CD4-positive, alpha-beta T cell treated with Interleukin-6 for 4 hours (primary cell): ENCODE measurements around the gene VSIG10L.
A peak's percentile ranks its signal among the peaks of the same experiment; 100 is the strongest.

ENCODE experiments used
- DNase-seq: peaks from one replicate; pipeline ENCODE4 v3.0.0-alpha.2; 2020; ENCODE audit warnings: mixed read lengths

Gene VSIG10L

DNA sequence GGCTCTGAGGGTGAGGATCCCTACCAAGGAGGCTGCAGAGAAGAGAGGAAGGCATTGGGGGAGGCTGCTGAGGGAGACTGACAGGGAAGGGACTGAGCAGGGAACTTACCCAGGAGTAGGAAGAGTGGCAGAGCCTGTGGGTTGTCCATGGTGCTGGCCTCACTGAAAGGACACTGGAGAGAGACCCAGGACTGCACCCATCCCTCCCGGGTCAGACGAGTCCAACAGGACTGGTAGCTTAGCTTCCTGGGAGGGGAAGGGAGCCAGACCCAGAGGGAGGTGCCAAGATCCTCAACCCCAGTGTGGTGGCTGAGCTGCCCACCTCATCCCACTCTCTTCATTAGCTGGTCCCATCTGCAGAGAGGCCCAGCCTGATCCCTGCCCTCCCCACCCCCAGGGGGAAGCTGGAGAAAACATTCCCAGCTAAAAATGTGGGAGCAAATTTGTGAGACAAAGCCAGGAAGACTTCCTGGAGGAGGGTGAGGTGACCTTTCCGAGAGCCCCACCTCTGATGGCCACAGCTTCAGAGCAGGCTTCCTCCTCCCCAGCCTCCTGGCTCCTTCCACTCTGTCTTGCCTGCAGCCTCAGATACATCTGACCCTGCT is at the start of gene VSIG10L:
TSS of gene VSIG10L (minus strand) at position 164 of the 605 bp plus-strand sequence. CDS start at position 149, 15 bp downstream.
- no peak for DNase-seq

DNA sequence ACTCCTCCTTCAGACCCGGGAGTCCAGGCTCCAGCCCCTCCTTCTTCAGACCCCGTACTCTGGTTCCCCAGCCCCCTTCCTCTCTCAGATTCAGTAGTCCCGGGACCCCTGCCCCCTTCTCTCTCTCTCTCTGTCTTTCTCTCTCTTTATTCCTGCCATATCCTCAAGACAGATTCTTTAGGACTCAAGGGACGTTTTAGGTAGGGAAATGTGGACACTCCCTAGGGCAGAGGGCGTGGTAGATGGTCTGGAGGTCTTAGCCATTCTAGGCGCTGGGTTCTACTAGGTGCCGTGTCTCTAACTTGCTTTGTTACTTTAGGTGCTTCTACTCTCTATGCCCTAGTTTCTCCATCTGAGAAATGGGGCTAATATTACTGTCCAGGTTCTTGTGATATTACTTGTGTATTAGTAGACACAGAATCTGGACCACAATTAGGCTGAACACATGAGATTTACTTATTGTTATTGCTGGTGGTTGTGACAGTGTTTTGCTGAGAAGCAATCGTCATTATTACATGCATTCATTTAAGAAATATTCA is 49.2 kb upstream of the VSIG10L start:
- DNase-seq: no peak

DNA sequence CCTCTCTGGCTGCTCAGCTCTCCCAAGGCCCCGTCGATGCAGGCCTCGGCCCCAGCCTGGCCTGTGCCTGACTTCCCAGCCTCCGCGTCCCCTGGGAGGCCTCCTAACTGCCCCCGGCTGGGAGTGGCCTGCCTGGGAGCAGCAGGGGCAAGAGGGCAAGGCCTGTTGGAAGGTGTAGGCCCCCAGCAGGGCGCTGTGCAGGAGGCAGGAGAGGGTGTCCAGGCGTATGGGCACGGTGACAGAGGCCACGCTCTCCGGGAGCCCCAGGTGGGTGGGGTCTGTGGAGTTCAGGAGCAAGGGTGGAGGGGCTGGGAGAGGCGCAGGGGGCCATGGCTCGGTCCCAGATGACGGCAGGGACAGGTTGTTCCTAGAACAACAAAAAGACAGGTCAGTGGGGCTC is 47.2 kb upstream of the VSIG10L start:
- DNase-seq: no peak

DNA sequence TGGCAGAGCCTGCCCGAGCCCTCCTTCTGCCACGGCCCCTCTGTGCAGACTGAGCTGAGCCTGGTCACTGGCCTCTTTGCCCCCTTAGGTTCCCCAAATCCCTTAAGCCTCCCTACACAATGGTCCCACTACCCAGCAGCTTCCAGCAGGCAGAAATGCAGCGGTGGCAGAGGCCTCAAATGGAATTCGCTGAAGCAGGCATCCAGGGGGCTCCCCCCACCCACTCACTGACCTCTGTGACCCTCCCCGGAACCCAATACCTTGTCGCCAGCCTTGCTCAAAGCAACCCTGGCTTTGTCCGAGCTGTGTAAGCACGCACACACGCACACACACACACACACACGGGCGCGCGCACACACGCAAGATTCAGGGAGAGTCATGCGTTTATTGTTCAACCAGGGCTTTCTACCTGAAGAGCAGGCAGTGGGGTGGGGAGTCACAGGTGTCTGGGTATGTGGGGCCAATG is 46.0 kb upstream of the VSIG10L start, which contains the start of gene LIM2:
TSS of gene LIM2 (minus strand) at position 51 of the 466 bp plus-strand sequence. CDS start 531 bp downstream, outside the sequence.
- no peak for DNase-seq

DNA sequence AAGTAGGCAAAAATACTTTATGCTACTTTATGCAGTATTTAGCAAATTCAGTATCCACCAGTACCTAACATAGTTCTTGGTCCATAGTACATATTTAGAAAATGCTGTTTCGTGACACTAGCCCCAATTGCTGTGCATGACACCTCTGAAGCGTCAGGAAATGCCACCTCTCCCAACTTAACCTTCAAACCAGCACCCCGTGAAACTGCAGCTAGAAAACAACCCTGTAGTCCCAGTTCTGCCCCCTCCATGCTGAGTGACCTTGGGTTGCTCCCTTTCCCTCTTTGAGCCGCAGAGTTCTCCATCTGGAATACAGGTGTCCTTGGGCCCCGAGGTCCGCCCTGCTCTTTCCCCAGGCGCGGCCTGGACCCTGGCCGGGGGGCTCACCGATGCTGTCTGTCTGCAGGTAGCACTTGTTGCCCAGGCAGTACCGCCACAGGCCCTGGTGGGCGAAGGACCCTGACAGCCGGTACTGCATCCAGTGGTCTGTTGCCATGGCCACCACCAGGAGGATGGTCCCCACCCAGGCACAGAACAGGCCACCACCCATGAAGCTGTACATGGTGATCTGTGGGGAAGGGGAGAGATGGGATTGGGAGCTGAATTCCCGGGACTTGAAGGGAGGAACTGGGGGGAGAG is 45.1 kb upstream of the VSIG10L start:
- no peak for DNase-seq

DNA sequence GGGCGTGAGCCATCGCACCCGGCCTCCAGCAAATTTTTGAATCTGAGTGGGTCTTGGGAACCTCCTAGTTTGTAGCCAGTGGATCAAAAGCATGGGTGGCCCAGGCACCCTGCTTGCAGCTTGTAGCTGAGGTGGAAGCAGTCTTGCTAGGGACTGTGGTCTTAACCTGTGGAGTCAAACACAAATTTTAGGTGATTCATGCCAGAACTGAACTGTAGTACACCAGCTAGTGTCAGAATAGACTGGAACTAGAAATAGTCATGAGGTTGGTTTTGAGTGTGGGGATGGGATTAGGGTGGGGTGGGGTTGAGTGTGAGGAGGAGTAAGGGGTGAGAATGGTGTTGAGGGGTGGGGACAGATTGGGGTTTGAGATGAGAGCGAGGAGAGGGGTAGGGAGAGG is 40.1 kb upstream of the VSIG10L start:
- no peak for DNase-seq

DNA sequence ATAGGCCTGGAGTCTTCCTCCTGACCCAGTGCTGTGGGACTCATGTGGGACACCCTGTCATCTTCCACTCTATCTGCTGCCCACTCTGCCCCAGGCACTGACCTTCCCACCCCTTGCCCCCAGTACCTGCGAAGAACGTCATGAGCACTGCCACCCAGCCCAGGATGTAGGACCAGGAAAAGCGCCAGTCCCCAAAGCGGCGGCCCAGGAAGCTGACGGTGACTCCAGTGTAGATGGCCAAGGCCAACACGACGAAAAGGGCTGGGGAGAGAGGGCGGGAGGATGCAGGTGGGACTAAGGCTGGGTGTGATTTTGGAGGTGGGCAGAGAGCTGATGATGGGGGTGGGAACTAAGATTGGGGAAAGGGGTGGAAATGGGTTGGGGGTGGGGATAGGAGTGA is 38.4 kb upstream of the VSIG10L start:
- DNase-seq: no peak

DNA sequence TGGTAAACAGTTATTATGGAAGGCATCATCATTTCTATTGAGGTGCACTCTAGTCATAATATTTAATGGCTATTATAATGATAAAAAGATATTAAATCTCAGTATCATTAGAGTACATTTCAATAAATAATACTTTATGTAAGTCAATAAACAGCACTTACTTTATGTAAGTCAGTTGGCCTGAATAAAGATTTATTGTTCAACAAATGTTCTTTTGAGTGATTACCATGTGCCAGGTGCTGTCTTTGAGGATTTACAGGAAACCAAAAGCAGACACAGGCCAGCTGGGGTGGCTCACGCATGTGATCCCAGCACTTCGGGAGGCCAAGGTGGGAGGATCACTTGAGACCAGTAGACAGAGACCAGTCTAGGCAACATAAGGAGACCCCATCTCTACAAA is 35.5 kb upstream of the VSIG10L start:
- DNase-seq: no peak

DNA sequence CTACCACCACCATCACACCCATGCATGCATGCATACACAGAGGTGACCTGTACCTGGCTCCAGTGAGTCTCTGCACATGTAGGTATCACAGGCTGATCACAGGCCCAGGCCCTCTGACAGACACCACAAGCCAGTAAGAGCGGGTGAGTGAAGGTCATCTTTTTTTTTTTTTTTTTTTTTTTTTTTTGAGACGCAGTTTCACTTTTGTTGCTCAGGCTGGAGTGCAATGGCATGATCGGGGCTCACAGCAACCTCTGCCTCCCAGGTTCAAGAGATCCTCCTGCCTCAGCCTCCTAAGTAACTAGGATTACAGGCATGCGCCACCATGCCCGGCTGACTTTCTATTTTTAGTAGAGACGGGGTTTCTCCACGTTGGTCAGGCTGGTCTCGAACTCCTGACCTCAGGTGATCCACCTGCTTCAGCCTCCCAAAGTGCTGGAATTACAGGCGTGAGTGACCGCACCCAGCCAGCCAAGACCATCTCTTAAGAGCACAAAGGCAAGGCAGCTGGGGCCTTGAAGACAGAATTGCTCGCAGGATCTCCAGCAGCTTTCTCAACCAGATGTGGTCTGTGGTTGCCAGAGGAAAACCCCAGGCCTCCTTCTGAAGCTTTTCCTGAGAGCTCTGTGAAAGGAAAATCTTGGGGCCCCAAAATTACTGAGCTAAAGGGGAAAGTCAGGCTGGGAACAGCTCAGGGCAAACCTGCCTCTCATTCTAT is 33.7 kb upstream of the VSIG10L start:
- peak; percentile 37 for DNase-seq

DNA sequence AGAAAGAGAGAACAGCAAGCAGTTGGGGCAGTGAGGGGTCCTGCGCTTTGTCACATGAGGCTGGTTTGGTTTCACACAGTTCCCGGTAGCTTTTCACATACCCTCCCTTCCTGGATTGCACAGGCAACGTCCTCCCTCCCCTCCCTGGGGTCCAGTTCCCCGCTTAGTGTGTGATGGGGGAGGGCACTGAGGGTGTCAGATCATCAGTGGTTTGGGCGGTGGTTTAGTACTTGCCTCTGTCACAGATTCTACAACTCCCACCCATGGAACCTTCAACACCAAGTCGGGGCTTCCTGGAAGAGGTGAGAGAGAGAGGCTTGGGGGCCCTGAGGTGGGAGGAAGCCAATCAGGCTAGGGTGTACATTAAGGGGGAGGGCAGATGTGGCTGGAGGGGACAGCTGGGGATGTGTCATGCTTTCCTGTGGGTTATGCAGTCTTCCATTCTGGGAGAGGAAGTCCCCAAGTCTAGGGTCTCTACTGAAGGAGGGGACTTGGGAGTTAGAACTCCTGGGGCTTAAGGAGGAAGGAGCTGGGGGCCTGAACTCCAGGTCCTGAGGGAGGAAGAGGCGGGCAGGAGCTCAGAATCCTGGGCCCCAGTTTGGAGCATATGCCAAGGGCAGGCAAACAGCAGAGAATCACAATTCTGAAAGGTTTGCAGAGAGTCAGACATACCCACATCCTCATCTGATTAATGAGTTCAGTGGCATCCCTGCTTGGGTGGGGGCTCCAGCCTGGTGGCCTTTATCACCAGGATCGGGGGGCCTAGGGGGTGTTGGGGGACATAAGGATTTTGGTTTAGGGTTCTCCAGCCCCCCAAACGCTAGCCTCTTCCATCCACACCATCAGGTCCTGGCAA is 30.9 kb upstream of the VSIG10L start, which contains the start of gene NKG7:
TSS of gene NKG7 (minus strand) at position 6 of the 856 bp plus-strand sequence. CDS start 119 bp downstream, outside the sequence.
- DNase-seq: peak; percentile 72

DNA sequence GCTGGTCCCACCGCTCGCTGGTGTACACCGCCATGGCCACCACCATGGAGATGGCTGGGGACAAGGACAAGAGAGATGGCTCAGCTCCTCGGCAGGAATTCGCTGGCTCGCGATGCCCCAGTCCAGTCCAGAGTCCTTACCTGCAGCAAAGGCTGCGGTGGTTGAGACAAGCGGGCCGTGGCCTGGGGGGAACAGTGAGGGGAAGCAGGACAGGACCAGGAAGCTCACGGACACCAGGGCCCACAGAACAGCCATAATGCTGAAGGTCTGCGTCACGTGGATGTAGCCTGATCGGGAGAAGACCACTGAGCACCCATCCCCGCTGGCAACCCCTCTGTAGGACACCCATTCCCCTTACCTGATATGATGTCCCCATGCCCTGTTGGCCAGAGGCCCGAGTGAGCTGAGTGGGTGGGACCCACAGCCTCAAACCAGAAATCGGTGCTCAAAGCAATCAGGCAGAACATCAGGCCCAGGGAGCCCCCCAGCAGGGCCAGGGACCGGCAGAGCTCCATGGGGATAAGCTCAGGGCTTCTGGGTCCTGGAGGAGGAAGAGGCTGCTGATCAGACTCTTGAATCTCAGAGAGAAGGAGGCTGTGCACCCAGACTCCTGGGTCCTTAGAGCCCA is 30.2 kb upstream of the VSIG10L start:
- no peak for DNase-seq

DNA sequence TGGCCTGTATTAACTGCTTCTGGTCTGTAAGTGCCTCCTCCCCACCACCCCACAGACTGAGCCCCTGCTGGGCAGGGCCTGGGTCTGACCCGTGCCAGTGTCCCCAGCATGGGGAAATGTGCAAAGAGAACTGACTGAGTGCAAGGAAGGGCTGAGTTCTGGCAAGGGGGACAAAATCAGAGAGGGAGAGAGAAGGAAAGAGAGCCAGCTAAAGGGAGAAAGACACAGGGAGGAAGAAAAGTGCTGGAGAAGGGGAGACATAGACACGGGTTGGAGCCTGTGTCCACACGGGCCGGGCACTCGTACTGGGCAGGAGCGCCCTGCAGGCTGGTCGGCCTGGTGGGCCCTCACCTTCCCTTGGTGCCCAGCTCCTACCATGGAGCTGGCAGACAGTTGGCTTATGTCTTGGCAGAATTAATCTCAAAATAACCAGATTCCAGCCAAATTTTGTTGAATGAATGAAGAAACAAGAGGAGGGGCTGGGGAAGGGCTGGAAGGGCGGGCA is 29.3 kb upstream of the VSIG10L start:
- DNase-seq: no peak

DNA sequence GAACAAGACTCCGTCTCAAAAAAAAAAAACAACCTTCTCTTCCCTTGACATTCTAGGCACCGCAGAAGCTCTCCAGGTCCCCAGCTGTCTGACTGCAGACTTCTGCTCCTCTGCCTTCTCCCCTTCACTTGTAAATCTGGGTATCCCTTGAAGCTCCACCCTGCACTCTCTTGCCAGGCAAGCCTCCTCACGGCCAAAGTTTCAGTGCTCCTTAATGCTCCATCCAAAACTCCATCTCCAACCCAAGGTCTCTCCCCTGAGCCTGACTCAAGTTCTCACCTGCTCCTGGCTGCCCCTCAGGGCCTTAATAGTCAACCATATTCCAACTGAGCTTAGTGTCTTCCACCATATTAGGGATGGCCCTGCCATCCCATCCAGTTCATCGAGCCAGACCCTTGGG is 28.3 kb upstream of the VSIG10L start:
- DNase-seq: no peak

DNA sequence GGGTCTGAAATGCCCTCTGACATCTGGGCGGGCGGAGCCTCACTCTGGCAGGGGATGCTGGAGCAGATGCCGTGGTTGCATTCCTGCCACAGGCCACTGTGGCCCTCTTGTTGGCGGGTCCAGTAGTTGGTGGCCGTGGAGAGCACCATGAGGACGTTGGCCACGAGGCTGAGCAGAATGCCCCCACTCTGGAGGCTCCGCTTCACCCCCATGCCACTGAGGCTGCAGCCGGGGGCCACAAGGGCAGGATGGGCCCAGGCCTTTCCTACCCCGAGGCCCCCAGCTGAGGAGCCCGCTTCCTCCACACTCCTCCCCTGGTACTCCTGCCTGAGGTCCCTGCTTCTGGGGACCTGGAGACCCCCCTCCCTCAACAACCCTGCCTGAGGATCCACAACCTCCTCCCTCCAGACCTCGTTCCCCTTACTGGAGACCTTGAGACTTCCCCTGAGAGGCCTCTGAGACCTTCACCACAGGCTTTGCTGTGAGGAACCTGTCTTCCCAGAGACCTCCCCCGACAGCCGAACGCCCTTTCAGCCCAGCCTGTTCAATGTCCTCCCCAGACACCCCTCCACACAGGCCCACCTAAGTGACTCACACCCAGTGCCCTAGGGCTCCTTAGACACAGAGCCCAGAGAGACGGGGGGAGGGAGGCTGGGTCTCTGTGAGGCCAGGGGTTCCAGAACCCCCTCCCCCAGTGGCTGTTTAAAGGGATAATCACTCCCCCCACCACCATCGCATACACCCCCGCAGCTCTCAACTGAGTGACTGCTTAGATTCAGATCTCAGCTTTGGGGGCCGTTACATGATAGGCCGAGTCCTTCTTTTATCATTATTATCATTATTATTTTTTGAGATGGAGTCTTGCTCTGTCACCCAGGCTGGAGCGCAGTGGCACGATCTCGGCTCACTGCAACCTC is 26.7 kb upstream of the VSIG10L start, which contains the start of gene CLDND2:
TSS of gene CLDND2 (minus strand) at position 638 of the 917 bp plus-strand sequence. CDS start at position 212, 426 bp downstream.
- DNase-seq: peak; percentile 14

DNA sequence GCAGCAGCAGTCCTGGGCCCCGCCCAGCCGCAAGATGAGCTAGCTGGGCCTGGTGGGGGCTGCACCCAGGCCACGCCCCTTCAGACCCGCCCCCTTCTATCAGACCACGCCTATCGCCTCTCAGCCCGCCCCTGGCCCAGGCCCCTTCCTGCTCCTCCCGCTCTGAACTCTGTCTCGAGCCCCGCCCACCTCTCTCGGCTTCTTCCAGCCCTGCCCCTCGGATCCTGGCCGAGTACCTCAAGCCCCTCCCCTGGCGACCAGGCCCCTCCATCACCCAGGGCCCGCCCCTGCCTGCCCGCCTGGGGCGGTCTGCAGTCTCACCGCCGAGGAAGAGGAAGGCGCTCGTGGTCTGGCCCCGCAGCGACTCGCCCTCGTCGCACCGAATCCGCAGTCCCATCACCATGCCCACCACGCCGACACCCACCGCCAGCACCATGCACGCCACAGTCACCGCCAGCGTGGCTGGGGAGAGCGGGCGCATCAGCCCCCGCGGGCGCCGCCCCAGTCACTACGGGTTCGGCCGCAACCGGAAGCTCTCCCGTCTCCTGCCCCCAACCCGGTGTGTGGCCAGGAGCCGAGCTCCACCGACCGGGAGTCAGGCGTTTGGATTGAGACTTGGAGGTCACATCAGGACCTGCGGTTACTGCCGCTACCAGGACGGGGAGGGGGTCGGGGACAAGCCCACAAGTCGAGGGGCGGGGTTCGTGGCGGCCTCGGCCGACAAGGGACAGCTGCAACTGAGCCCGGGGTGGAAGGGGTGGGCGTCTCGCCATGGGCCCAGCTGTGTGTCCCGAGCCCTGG is 25.8 kb upstream of the VSIG10L start:
- DNase-seq: peak; percentile 98

DNA sequence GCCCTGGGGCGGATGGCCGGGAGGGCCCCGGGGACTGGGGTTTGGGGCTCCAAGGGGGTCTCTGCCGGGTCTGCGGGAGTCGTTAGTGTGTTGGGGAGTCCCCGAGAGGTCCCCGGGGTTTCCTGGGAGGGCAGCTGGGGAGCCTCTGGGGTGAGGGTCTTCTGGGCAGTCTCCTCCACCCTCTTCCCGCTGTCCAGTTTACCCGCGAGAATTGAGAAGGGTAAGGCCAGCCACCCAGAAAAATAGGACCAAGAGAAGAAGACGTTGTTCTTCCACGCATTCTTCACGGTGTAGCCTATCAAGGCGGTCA is 25.3 kb upstream of the VSIG10L start:
- DNase-seq: peak; percentile 33

DNA sequence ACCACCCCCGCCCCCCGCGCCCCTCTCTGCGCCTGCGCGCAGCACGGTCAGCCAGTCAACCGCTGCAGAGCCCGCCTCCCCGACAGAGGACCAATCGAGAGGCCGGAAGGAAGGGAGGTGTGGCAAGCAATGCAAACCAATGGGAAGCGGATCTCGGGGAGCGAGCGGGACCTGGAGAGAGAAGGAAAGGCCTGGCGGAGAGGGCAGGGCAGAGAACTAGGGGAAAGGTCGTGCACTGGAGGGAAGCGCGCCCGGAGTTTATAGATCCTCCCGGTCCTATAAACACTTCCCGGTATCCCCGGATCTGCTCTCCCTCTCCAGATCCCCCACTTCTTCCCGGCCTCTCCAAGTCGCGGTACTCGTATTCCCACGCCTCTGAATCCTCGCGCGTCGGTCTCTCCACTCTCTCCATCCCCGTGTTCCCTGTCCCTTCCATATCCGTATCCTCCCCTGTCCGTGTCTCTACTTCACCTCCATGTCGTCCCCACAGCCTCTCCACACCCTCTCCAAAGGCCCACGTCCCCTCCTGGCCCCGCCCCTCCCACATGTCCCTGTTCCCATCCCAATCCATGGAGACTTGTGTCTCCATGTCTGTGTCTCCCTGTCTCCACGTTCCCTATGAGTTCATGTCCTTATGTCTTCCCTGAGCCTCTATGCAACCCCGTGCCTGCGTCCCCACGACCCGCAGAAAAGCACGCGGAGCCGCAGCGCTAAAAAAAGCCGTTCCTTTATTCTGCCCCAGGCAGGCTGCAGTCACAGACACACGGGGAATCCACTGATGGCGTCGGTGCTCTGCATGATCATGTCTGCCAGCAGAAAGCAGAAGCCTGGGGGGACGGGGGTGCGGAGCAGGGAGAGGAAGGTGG is 24.7 kb upstream of the VSIG10L start:
- peak; percentile 96 for DNase-seq

DNA sequence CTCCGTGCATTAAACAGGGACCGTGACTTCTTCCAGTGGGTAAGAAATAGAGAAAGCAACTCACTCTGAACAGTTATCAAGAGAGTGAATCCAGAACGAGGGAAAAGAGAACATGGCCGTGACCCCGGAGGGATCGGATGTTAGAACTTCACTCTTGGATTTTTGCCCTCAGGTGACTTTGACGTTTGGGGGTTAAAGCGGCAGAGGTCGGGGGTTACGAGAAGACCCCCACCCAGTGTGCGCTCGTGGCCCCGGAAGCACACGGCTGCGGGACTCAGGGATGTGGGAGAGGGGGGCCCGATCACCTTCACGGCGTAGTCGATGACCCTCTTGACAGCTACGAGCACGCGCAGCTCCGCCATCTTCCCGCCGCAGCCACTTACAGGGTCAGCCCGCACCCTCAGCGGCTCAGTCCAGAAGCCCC is 24.0 kb upstream of the VSIG10L start, which contains the start of gene ETFB:
TSS of gene ETFB (minus strand) at position 424 of the 424 bp plus-strand sequence. CDS start at position 362, 62 bp downstream.
- no peak for DNase-seq
